Keratinocyte (primary cell): ENCODE measurements around the gene MED26. TPM values are rescaled to one million over a fixed set of nuclear protein-coding genes. Genes with fewer than 3 reads are reported as not detected.

Source experiments
- DNase-seq: peaks from one replicate; pipeline ENCODE4 v3.0.0-alpha.2; 2011; ENCODE audit warnings: low read depth, missing footprints, low spot score
- FAIRE-seq: peaks from 2 replicates; lab custom pipeline; 2011; peaks lifted over from hg19 to GRCh38; lab: Jason Lieb, UNC
- H2AFZ ChIP-seq: 2 replicates; pipeline ENCODE4 v1.6.0; 2012; ENCODE audit warnings: low read length, control low read depth, inconsistent platforms; ENCODE audit not compliant: control insufficient read depth
- H3K27ac ChIP-seq: 2 replicates; pipeline ENCODE4 v1.5.1; 2011; ENCODE audit warnings: low read length; ENCODE audit not compliant: control insufficient read depth, insufficient read depth
- H3K27me3 ChIP-seq: 3 replicates; pipeline ENCODE4 v1.6.0; 2011; ENCODE audit warnings: low read length; ENCODE audit not compliant: control insufficient read depth, insufficient read depth; ENCODE audit errors: extremely low read depth
- H3K36me3 ChIP-seq, 2 experiments: 2 replicates in 1 of 2; 3 replicates in 1 of 2; pipeline ENCODE4 v1.5.1; 2011; ENCODE audit warnings: low read length in 2 of 2, mild to moderate bottlenecking in 1 of 2; ENCODE audit not compliant: control insufficient read depth in 2 of 2, insufficient read depth in 2 of 2; ENCODE audit errors: extremely low read depth in 1 of 2
- H3K4me1 ChIP-seq: 3 replicates; pipeline ENCODE4 v1.5.1; 2011; ENCODE audit warnings: low read length; ENCODE audit not compliant: control insufficient read depth, insufficient read depth; ENCODE audit errors: extremely low read depth
- H3K4me2 ChIP-seq: 3 replicates; pipeline ENCODE4 v1.6.0; 2011; ENCODE audit warnings: low read depth, low read length; ENCODE audit not compliant: control insufficient read depth, insufficient read depth; ENCODE audit errors: extremely low read depth
- H3K4me3 ChIP-seq, 3 experiments: fragments of 200-600 bp in 1 of 3; sonication (generic) in 1 of 3; 2 replicates in 2 of 3; 3 replicates in 1 of 3; pipeline ENCODE4 v1.5.1; 2011 to 2016; ENCODE audit warnings: low read length in 3 of 3, mild to moderate bottlenecking in 3 of 3, control low read depth in 2 of 3, inconsistent platforms in 1 of 3, low read depth in 1 of 3, mixed read lengths in 1 of 3, mixed run types in 1 of 3, moderate library complexity in 1 of 3; ENCODE audit not compliant: control insufficient read depth in 2 of 3, insufficient read depth in 2 of 3; ENCODE audit errors: extremely low read depth in 1 of 3
- H3K79me2 ChIP-seq: 2 replicates; pipeline ENCODE4 v1.6.0; 2012; ENCODE audit warnings: low read length; ENCODE audit not compliant: control insufficient read depth, insufficient read depth
- H3K9ac ChIP-seq: 3 replicates; pipeline ENCODE4 v1.6.0; 2011; ENCODE audit warnings: low read length; ENCODE audit not compliant: control insufficient read depth, insufficient read depth; ENCODE audit errors: extremely low read depth
- H3K9me1 ChIP-seq: 3 replicates; pipeline ENCODE4 v1.6.0; 2011; ENCODE audit warnings: low read length; ENCODE audit not compliant: control insufficient read depth, insufficient read depth; ENCODE audit errors: extremely low read depth
- H3K9me3 ChIP-seq: 2 replicates; pipeline ENCODE4 v1.5.1; 2012; ENCODE audit warnings: low read depth, low read length; ENCODE audit not compliant: control insufficient read depth
- H4K20me1 ChIP-seq: 3 replicates; pipeline ENCODE4 v1.6.0; 2011; ENCODE audit warnings: low read length; ENCODE audit not compliant: control insufficient read depth, insufficient read depth; ENCODE audit errors: extremely low read depth
- EZH2 ChIP-seq: IDR thresholded peaks from one replicate; pipeline ENCODE4 v1.6.1; 2012; ENCODE audit warnings: inconsistent platforms, mild to moderate bottlenecking, low read length, moderate library complexity
- dilution Hi-C: fragments of 300-500 bp; cut with MboI; formaldehyde crosslinking; loops from one replicate; pipeline ENCODE4 v1.7.0; 2020; ENCODE audit warnings: low sequenced_read_pairs; ENCODE audit not compliant: extremely low pct_ligation_motif_present
- polyA plus RNA-seq, 5 experiments: library from polyadenylated mRNA; depleted of rRNA in 3 of 5; stranded (reverse) in 3 of 5; stranded (forward) in 1 of 5; unstranded in 1 of 5; fragments of >200 nt; gene quantifications; 1 replicate in 1 of 5; 2 replicates in 3 of 5; 3 replicates in 1 of 5; pipeline versions ENCODE4 v1.2.1 to v1.2.3, GENCODE V29; 2011 to 2012; ENCODE audit warnings: missing spikeins in 2 of 5, low read depth in 1 of 5, low replicate concordance in 1 of 5
- TF ChIP-seq, protein P1 (sequence below), 3 experiments: IDR thresholded peaks in 1 of 3; conservative IDR thresholded peaks in 1 of 3; optimal IDR thresholded peaks in 1 of 3; 2 replicates in 2 of 3; 3 replicates in 1 of 3; pipeline versions ENCODE3 to v1.5.1; 2011; ENCODE audit warnings: low read length in 3 of 3, mild to moderate bottlenecking in 3 of 3, moderate library complexity in 2 of 3, control low read depth in 1 of 3, inconsistent platforms in 1 of 3; ENCODE audit not compliant: insufficient read depth in 2 of 3; ENCODE audit errors: extremely low read depth in 1 of 3

The MED26 gene
- polyA plus RNA-seq, 1 donor (not counting 4 experiments of a cell fraction or from before 2014, with no cell fraction given) = 4.7 TPM

DNA sequence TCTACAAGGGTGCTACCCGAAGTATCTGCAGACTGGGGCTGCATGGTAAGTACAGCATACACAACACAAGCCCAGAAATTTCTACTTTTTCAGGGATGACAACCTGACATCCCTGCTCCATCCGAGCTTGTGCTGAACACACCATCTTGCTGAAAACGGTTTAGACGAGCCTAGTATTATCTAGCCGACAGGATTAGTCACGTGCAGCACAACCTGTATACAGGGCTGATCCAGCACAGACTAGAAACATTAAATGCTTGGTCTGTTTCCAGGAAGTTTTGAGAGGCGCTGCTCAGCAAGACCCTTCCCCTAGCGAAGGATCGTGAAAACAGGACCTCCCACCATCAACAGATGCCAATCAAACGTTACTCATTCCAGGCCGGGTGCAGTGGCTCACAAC is 27.7 kb upstream of the MED26 start:
- H3K9me3 ChIP-seq = no peaks in the 10 kb centered on the region
- peaks cover 5% of the 10 kb centered on the region for H4K20me1 ChIP-seq
- FAIRE-seq (no peak), DNase-seq (no peak)
- no peaks in the 10 kb centered on the region for H3K9me1 ChIP-seq
- H3K79me2 ChIP-seq = peaks cover 51% of the 10 kb centered on the region
- no peak overlapping the region for H3K4me3 ChIP-seq
- no peak overlapping the region for H2AFZ ChIP-seq
- H3K4me1 ChIP-seq = peaks cover 7% of the 10 kb centered on the region
- TF ChIP-seq, protein P1, sequence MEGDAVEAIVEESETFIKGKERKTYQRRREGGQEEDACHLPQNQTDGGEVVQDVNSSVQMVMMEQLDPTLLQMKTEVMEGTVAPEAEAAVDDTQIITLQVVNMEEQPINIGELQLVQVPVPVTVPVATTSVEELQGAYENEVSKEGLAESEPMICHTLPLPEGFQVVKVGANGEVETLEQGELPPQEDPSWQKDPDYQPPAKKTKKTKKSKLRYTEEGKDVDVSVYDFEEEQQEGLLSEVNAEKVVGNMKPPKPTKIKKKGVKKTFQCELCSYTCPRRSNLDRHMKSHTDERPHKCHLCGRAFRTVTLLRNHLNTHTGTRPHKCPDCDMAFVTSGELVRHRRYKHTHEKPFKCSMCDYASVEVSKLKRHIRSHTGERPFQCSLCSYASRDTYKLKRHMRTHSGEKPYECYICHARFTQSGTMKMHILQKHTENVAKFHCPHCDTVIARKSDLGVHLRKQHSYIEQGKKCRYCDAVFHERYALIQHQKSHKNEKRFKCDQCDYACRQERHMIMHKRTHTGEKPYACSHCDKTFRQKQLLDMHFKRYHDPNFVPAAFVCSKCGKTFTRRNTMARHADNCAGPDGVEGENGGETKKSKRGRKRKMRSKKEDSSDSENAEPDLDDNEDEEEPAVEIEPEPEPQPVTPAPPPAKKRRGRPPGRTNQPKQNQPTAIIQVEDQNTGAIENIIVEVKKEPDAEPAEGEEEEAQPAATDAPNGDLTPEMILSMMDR (optimal IDR thresholded peaks at IDR 0.05 in 1 of 3, IDR thresholded peaks at IDR 0.05 in 1 of 3, conservative IDR thresholded peaks at IDR 0.05 in 1 of 3; ENCODE audit: extremely low read depth in 1 of 3, insufficient read depth in 2 of 3, low read length in 3 of 3) = no peak
- TF ChIP-seq EZH2 = no peak
- H3K27ac ChIP-seq = no peak overlapping the region
- dilution Hi-C loops = no loop called here
- no peak overlapping the region for H3K4me2 ChIP-seq
- no peak overlapping the region for H3K9ac ChIP-seq
- H3K27me3 ChIP-seq = no peaks in the 10 kb centered on the region
- peaks cover 46 to 52% of the 10 kb centered on the region in 2 experiments for H3K36me3 ChIP-seq

DNA sequence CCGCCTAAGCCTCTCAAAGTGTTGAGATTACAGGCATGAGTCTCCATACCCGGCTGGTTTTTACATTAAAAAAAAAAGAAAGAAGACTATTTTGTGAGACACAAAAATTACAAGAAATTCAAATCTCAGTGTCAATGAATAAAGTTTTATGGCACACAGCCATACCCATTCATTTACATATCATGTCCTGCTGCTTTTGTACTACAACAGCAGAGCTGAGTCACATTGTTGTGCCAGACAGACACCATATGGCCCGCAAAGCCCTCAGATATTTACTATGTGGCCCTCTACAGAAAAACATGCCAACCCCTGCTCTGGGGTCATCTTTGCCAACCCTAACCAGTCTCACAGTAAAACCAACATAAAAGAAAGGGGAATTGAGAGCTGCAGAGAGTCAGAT is 26.6 kb upstream of the MED26 start:
- H3K36me3 ChIP-seq = peaks cover 46 to 52% of the 10 kb centered on the region in 2 experiments
- H4K20me1 ChIP-seq = peaks cover 5% of the 10 kb centered on the region
- H3K79me2 ChIP-seq = peaks cover 51% of the 10 kb centered on the region
- dilution Hi-C loops = no loop called here
- no peak overlapping the region for H3K4me2 ChIP-seq
- TF ChIP-seq, protein P1 (optimal IDR thresholded peaks at IDR 0.05 in 1 of 3, IDR thresholded peaks at IDR 0.05 in 1 of 3, conservative IDR thresholded peaks at IDR 0.05 in 1 of 3; ENCODE audit: extremely low read depth in 1 of 3, insufficient read depth in 2 of 3, low read length in 3 of 3) = no peak
- TF ChIP-seq EZH2 = no peak
- H3K4me3 ChIP-seq = no peak overlapping the region
- no peaks in the 10 kb centered on the region for H3K9me3 ChIP-seq
- no peak overlapping the region for H3K27ac ChIP-seq
- H3K27me3 ChIP-seq = no peaks in the 10 kb centered on the region
- no peak overlapping the region for H2AFZ ChIP-seq
- DNase-seq (no peak), FAIRE-seq (no peak)
- peaks cover 7% of the 10 kb centered on the region for H3K4me1 ChIP-seq
- no peak overlapping the region for H3K9ac ChIP-seq
- H3K9me1 ChIP-seq = no peaks in the 10 kb centered on the region
